ENCODE data around the gene C10orf95. TPM values are rescaled to one million over a fixed set of nuclear protein-coding genes. Genes with fewer than 3 reads are reported as not detected.
A peak's percentile ranks its signal among the peaks of the same experiment; 100 is the strongest.

C10orf95 gene
- total RNA-seq, 1 donor from 2014 or later = 2.9 TPM

DNA sequence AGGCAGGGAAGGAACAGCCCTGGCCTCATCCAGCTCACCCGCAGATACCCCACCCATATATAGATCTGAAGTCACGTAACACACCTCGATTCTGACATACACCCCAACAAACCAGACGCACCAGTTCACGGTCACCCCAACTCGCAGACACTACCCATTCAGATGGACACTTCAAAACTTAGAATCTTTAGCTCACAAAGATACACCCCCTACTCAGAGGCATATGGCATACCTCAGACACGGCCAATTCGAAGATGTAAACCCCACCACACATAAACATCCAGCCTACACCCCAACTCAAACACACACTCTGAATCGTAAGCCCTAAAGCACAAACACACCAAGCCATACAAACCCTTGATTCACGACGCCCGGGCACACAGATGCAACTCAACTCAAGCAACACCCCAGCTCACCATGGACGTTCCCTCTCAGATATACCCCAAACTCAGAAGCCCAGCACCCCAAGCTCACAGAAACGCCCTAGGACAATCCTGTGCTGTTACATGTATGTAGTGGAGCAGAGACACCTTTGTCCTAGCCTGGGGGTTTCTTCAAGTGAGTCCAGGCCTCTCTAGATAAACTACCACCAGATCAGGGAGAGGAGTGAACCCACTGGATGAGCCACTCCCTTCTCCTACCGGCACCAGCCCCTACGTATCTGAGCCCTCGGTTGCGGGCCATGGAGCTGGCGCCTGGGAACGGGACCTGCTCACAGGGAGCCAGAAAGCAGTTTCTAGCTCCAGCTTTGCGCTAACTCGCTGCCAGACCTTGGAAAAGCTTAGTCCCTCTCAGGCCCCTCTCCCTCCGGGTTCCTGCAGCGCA, 41.5 kb downstream of the C10orf95 start:
- FAIRE-seq (peak; percentile 40), DNase-seq (ENCODE audit: low read depth) (no peak)
- TF ChIP-seq, protein P1, sequence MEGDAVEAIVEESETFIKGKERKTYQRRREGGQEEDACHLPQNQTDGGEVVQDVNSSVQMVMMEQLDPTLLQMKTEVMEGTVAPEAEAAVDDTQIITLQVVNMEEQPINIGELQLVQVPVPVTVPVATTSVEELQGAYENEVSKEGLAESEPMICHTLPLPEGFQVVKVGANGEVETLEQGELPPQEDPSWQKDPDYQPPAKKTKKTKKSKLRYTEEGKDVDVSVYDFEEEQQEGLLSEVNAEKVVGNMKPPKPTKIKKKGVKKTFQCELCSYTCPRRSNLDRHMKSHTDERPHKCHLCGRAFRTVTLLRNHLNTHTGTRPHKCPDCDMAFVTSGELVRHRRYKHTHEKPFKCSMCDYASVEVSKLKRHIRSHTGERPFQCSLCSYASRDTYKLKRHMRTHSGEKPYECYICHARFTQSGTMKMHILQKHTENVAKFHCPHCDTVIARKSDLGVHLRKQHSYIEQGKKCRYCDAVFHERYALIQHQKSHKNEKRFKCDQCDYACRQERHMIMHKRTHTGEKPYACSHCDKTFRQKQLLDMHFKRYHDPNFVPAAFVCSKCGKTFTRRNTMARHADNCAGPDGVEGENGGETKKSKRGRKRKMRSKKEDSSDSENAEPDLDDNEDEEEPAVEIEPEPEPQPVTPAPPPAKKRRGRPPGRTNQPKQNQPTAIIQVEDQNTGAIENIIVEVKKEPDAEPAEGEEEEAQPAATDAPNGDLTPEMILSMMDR (IDR thresholded peaks at IDR 0.05; ENCODE audit: insufficient read depth, low read length, severe bottlenecking) = no peak
- Histone ChIP-seq H3K36me3 (ENCODE audit: control insufficient read depth, insufficient read depth, low read length) (no peaks in the 10 kb centered on the region), H3K27me3 (ENCODE audit: control insufficient read depth, insufficient read depth, low read length) (peaks cover 37% of the 10 kb centered on the region), H3K4me3 (ENCODE audit: low read depth, low read length) (peak overlapping the region; percentile 14)

DNA sequence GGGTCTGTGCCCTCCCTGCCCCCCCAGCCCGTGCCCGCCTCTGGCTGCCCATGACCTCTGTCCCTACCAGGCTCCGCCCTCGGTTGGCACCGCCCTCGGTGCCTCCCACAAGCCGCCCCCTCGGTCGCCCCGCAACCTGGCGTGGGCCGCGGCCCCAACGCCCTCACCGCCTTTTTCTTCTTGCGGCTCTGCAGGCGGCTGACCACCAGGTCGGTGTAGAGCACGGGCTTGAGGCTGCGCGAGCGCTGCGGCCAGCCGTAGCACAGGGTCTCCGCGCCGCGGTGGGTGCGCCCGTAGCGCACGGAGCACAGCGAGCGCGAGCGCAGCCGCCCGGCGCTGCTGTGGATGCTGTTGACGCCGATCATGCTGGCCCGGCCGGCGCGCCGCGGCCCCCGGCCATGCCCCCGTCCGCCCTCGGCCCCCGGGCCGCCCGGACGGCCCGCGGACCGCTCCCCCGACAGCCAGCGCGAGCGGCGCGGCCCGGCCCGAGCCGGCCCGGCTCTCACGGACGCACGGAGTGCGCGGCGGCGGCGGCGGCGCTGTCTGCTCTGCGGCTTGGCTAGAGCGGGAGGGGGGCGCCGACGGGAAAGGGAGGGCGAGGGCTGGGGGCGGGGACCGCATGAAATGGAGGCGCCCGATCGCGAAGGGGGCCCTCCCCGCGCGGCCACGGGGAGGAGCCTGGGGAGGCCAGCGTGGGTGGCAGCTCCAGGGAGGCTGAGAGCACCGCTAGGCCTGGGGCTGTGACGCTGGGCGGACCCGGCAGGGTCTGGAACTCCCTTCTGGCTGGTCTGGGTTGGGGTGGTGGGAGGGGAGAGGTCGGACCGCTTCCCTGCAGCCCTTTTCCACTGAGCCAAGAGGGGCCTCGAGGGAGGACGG, 42.4 kb downstream of the C10orf95 start:
- Histone ChIP-seq H3K4me3 (ENCODE audit: low read depth, low read length) (peak overlapping the region; percentile 24), H3K27me3 (ENCODE audit: control insufficient read depth, insufficient read depth, low read length) (peaks cover 37% of the 10 kb centered on the region), H3K36me3 (ENCODE audit: control insufficient read depth, insufficient read depth, low read length) (no peaks in the 10 kb centered on the region)
- DNase-seq (ENCODE audit: low read depth) = no peak
- FAIRE-seq = no peak
- TF ChIP-seq, protein P1 (IDR thresholded peaks at IDR 0.05; ENCODE audit: insufficient read depth, low read length, severe bottlenecking) = no peak

DNA sequence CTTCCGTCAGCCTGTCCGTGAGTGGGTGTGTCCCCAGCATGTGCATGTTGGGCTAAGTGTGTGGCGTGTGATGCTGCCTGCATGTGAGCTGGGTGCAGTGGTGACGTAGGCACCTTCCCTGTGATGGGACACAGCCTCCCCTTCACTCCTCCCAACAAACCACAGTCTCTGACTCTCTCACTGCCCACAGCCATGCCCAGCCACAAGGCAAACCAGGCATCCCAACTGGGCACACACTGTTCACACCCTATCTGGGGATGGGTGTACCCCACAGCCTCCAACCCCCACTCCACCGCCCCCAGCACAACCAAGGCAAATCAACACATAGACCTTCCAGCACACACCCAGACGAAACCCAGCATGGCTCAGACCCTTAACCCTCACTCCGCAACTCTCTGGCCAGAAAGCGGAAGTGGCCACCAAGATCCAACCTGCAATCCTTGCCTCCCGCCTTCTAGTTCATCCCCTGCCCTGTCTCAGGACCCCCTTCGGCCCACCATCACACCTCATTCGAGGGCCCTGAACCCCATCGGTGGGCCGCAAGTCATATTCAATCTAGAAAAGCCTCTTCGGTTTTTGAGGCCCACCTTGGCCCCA, 43.1 kb downstream of the C10orf95 start:
- TF ChIP-seq, protein P1 (IDR thresholded peaks at IDR 0.05; ENCODE audit: insufficient read depth, low read length, severe bottlenecking) = no peak
- Histone ChIP-seq H3K4me3 (ENCODE audit: low read depth, low read length) (no peak overlapping the region), H3K27me3 (ENCODE audit: control insufficient read depth, insufficient read depth, low read length) (peaks cover 37% of the 10 kb centered on the region), H3K36me3 (ENCODE audit: control insufficient read depth, insufficient read depth, low read length) (no peaks in the 10 kb centered on the region)
- DNase-seq (ENCODE audit: low read depth) (no peak), FAIRE-seq (no peak)

DNA sequence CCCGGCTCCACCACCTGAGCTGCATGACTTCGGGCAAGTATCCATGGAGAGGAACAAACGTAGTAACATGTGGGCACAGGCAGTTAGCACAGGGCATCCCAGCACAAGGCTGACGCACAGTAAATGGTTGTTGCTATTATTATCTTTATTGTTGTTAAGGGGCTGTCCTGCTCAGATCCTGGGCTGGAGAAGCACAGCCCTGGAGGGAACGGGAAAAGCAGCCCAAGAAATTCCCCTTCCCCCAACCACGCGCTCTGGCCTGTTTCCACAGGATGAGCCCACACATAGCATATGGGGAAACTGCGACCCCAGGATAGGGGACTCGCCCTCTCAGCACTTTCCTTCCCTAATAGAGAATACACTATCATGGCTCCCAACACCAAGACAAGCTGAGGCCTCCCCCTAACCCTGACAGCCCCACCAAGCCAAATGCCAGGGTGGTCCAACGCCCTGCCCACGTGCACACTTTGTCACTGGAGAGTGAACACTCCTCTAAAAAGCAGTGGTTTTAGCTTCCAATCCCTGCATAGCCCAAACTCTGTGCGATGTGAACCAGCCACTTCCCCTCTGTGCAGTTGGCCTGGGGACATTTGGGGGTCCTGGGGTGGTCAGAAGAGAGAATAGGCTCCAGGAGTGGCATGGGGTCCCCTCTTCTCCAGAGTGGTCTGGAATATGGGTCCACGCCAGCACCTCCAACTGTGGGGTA, 43.8 kb downstream of the C10orf95 start:
- Histone ChIP-seq H3K27me3 (ENCODE audit: control insufficient read depth, insufficient read depth, low read length) (peaks cover 37% of the 10 kb centered on the region), H3K4me3 (ENCODE audit: low read depth, low read length) (no peak overlapping the region), H3K36me3 (ENCODE audit: control insufficient read depth, insufficient read depth, low read length) (peaks cover under 1% of the 10 kb centered on the region)
- DNase-seq (ENCODE audit: low read depth) = no peak
- no peak for FAIRE-seq
- TF ChIP-seq, protein P1 (IDR thresholded peaks at IDR 0.05; ENCODE audit: insufficient read depth, low read length, severe bottlenecking) = no peak

DNA sequence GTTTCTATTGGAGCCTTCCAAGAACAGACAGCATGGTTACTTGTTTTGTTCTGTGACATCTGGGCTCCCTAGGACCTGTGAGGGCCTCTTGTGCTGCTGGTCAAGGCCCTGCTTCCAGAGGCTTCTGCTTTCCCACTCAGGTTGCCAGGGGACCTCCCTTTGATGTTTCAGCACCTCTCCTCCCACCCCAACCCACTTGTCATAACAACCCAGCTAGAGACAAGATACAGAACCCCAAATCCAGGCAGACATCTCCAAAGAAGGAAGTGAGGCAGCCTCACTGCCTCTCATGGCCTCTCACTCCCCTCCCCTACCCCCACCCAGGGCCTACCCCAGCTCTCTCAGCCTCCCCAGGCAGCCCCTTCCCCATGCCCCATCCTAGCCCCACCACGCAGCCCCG, 44.5 kb downstream of the C10orf95 start:
- TF ChIP-seq, protein P1 (IDR thresholded peaks at IDR 0.05; ENCODE audit: insufficient read depth, low read length, severe bottlenecking) = no peak
- H3K4me3 ChIP-seq (ENCODE audit: low read depth, low read length) = no peak overlapping the region
- peaks cover 6% of the 10 kb centered on the region for H3K36me3 ChIP-seq (ENCODE audit: control insufficient read depth, insufficient read depth, low read length)
- no peak for FAIRE-seq
- H3K27me3 ChIP-seq (ENCODE audit: control insufficient read depth, insufficient read depth, low read length) = peaks cover 33% of the 10 kb centered on the region
- DNase-seq (ENCODE audit: low read depth) = no peak
